ENCODE measurements around the gene ZNF518B.
A peak's percentile ranks its signal among the peaks of the same experiment; 100 is the strongest.

The ZNF518B gene

GRCh38 chr4:10457255-10457801, at the start of gene ZNF518B:
Gene ZNF518B, minus strand, starts transcription at chr4:10457426. Its CDS starts 11,098 bp downstream, at chr4:10446328.
- DNase-seq = peak; percentile 84

- DNase-seq = no peak
Measured at GRCh38 chr4:10506077-10506476, 48.9 kb upstream of the ZNF518B start.

- no peak for DNase-seq
Measured at GRCh38 chr4:10504570-10505179, 47.4 kb upstream of the ZNF518B start.

GRCh38 chr4:10502717-10503116, 45.5 kb upstream of the ZNF518B start:
- no peak for DNase-seq

GRCh38 chr4:10500776-10501175, 43.5 kb upstream of the ZNF518B start:
- DNase-seq = no peak

GRCh38 chr4:10496200-10496599, 39.0 kb upstream of the ZNF518B start:
- no peak for DNase-seq

- DNase-seq = no peak
Measured at GRCh38 chr4:10495651-10496050, 38.4 kb upstream of the ZNF518B start.

- DNase-seq = no peak
Measured at GRCh38 chr4:10492464-10492863, 35.2 kb upstream of the ZNF518B start.

GRCh38 chr4:10491401-10491800, 34.2 kb upstream of the ZNF518B start:
- DNase-seq = no peak

- no peak for DNase-seq
Measured at GRCh38 chr4:10490996-10491395, 33.8 kb upstream of the ZNF518B start.

GRCh38 chr4:10482913-10483312, 25.7 kb upstream of the ZNF518B start:
- DNase-seq = no peak

GRCh38 chr4:10480616-10481015, 23.4 kb upstream of the ZNF518B start:
- no peak for DNase-seq

- DNase-seq = no peak
Measured at GRCh38 chr4:10478621-10479020, 21.4 kb upstream of the ZNF518B start.

- DNase-seq = no peak
Measured at GRCh38 chr4:10470505-10470904, 13.3 kb upstream of the ZNF518B start.

GRCh38 chr4:10466161-10466560, 8.9 kb upstream of the ZNF518B start:
- DNase-seq = no peak

- no peak for DNase-seq
Measured at GRCh38 chr4:10462876-10463275, 5.7 kb upstream of the ZNF518B start.

- no peak for DNase-seq
Measured at GRCh38 chr4:10461850-10462400, 4.7 kb upstream of the ZNF518B start.

GRCh38 chr4:10461091-10461849, 4.0 kb upstream of the ZNF518B start:
- DNase-seq = peak; percentile 80

- DNase-seq = no peak
Measured at GRCh38 chr4:10460313-10461047, 3.3 kb upstream of the ZNF518B start.

GRCh38 chr4:10459305-10459704, 2.1 kb upstream of the ZNF518B start:
- DNase-seq = no peak

GRCh38 chr4:10458177-10458576, 951 bp upstream of the ZNF518B start:
- DNase-seq = no peak

- DNase-seq = peak; percentile 66
Measured at GRCh38 chr4:10456595-10457254, 501 bp downstream of the ZNF518B start.

- no peak for DNase-seq
Measured at GRCh38 chr4:10456260-10456594, 999 bp downstream of the ZNF518B start.

Data from CD4-positive, alpha-beta T cell treated with Interleukin-10 for 1 hour (primary cell).